ENCODE results near the gene CELA2A.
"Not testable (repeated sequence)": the region's sequence is repeated elsewhere in the genome, so short reads cannot be mapped to it uniquely, and the experiment has no call there.

The CELA2A gene

DNA sequence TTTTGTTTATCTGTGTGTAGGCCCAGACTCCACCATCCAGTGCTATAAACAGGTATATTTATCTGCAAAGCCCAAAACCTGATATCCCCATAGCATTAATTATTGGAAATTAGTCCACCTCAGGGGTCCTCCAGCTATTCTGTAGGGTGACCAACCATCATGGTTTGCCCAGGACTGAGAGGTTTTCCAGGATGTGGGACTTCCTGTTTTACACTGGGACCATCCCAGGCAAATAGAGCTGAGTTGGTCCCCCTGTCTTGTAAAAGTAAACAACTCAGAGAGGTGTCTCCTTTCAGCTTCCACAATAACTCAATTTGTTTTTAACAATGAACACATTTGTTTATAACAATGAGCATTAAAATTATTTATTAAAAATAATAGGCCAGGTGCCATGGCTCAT, 11.6 kb downstream of the CELA2A start:
- DNase-seq (ENCODE audit: low read depth): no peak

GRCh38 chr1:15469361-15469760, 12.8 kb downstream of the CELA2A start:
- DNase-seq (ENCODE audit: low read depth): no peak

- not testable (repeated sequence) for DNase-seq (ENCODE audit: low read depth)
These were observed 13.4 kb downstream of the CELA2A start for GRCh38 chr1:15469821-15470448.

- DNase-seq (ENCODE audit: low read depth): not testable (repeated sequence)
These were observed 14.5 kb downstream of the CELA2A start for GRCh38 chr1:15471067-15471466.

DNA sequence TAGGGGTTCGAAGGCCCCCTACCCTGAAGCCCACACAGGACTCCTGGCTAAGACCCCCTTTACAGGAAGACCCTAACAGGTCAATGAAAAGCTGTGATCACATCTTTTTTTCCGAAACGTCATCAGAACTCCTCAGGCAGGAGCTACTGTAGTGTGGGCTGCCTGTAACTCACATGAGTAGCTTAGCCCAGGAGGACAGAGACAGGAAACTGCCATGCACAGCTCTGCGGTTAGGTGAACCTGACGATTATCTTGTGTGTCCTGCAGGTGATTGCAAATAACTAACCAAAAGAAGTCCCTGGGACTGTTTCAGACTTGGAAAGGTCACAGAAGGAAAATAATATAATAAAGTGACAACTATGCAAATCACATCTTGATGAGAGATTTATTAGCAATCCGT, 15.2 kb downstream of the CELA2A start:
- not testable (repeated sequence) for DNase-seq (ENCODE audit: low read depth)

DNA sequence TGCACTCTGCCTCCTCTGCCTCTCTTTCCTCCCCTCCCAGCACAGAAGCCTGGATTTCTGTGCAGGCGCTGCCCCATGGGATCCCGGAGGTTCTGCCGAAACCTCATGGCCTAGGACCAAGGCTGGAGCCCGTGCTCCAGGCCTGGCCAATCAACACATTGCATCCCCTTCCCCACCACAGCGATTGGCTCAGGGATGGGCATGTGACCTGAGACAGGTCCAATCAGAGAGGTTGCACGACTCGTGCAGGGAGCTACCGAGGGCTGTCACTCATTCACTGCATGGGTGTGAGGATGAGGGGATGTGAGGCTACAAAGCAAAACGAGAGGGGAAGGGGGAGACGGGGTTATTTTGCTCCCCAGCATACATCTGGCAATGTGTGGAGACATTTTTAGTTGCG, 16.1 kb downstream of the CELA2A start:
- DNase-seq (ENCODE audit: low read depth): no peak

GRCh38 chr1:15475752-15476314, 19.3 kb downstream of the CELA2A start, which contains the start of gene CELA2B:
Gene CELA2B, plus strand, starts transcription at chr1:15476104. Its CDS starts 22 bp downstream, at chr1:15476126.
- no peak for DNase-seq (ENCODE audit: low read depth)

DNA sequence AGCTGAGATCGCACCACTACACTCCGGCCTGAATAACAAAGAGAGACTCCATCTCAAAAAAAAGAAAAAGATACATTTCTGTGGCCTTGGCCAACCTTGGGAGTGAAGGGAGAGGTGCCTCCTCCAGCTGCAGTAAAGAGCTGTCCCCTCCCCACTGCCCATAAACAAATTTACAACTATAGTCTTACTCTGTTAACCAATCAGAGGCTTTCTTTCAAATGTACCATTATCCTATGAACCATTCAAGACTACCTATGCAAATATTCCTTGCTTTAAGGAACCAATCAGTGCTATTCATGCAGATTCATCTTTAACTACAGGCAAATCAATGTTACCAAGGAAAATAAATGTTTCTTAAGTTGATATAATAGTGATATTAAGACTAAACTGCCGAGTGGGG, 20.4 kb downstream of the CELA2A start:
- no peak for DNase-seq (ENCODE audit: low read depth)

DNA sequence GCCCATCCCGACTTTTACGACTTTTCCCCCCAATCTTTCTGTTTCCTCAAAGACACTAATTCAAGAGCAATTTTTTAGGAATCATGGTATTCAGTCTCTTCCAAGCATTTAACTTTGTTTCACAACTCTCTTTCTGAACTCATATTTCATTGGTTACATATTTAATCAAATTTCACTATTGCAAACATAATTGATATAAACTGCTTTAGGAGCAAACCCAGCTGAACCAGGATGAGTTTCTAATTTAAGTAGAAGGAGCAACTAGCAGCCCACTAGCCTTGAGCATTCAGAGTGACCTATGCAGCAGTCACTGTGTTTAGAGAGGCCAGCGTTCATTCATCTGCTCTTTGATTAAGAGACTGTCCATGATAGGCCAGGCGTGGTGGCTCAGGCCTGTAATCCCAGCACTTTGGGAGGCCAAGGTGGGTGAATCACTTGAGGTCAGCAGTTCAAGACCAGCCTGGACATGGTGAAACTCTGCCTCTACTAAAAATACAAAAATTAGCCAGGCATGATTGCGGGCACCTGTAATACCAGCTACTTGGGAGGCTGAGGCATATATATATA, 21.2 kb downstream of the CELA2A start:
- no peak for DNase-seq (ENCODE audit: low read depth)

- DNase-seq (ENCODE audit: low read depth): no peak
These were observed 23.3 kb downstream of the CELA2A start for GRCh38 chr1:15479654-15480347.

- DNase-seq (ENCODE audit: low read depth): not testable (repeated sequence)
These were observed 25.9 kb downstream of the CELA2A start for GRCh38 chr1:15482455-15482854.

DNA sequence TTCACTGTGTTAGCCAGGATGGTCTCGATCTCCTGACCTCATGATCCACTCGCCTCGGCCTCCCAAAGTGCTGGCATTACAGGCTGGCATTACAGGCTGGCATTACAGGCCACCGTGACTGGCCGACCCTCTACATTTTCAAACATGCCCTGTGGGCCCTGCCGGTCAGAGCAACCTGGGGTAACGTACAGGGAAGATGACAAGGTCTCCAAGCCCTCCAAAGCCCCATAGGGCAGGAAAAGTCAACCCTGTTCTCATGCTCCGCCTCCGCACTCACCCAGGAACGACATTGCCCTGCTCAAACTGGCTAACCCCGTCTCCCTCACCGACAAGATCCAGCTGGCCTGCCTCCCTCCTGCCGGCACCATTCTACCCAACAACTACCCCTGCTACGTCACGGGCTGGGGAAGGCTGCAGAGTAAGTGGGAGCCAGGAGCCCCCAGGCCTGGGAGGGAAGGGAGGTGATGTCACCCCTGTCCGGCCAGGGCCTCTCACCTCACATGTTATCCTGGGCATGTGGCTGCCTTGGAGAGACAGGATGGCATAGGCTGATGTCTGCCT, 26.5 kb downstream of the CELA2A start:
- not testable (repeated sequence) for DNase-seq (ENCODE audit: low read depth)

- DNase-seq (ENCODE audit: low read depth): no peak
These were observed 27.4 kb downstream of the CELA2A start for GRCh38 chr1:15483971-15484370.

DNA sequence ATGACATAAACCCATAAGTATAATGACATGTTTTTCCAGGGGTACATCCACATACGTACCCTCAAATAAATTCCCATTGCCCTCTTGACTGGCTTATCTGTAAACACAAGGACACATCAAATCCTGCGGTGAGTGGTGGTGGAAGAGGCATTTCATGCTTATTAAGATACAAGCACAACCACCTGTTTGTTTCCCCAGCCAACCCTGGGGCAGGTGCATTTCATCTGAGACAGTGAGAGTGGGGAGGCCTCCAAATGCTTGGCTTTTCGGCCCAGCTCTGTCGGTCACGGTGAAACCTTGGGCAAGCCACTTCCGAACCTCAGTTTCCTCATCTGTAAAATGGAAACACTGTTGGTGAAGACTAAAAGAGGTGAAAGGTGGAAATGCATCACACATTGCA, 27.9 kb downstream of the CELA2A start:
- DNase-seq (ENCODE audit: low read depth): not testable (repeated sequence)

GRCh38 chr1:15485636-15486035, 29.1 kb downstream of the CELA2A start:
- DNase-seq (ENCODE audit: low read depth): no peak

- not testable (repeated sequence) for DNase-seq (ENCODE audit: low read depth)
These were observed 30.5 kb downstream of the CELA2A start for GRCh38 chr1:15486844-15487610.

- DNase-seq (ENCODE audit: low read depth): no peak
These were observed 31.8 kb downstream of the CELA2A start for GRCh38 chr1:15488371-15488770.

GRCh38 chr1:15489052-15489736, 32.7 kb downstream of the CELA2A start:
- no peak for DNase-seq (ENCODE audit: low read depth)

DNA sequence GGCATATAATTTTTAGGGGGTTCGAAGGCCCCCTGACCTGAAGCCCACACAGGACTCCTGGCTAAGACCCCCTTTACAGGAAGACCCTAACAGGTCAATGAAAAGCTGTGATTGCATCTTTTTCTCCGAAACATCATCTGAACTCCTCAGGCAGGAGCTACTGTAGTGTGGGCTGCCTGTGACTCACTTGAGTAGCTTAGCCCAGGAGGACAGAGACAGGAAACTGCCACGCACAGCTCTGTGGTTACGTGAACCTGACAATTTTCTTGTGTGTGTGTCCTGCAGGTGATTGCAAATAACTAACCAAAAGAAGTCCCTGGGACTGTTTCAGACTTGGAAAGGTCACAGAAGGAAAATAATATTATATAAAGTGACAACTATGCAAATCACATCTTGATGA, 34.5 kb downstream of the CELA2A start:
- not testable (repeated sequence) for DNase-seq (ENCODE audit: low read depth)

DNA sequence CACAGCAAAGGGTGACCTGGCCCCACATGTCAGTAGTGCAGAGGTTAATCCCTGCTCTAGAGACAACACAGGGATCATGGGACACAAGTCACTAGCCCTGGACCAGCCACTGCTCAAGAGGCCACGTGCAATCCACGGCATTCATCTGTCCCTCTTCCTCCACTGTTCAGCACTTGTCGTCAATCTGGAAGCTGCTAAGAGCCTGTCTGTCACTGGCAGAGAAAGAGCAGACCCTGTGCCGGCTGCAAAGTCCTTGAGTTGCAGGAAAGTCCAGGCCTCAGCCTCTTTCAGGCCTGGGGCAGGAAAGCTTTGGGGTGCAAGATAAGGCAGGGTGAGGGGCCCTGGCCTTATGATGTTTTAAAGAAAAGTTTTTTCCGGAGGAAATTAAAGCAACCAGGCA, 36.1 kb downstream of the CELA2A start:
- DNase-seq (ENCODE audit: low read depth): no peak

DNA sequence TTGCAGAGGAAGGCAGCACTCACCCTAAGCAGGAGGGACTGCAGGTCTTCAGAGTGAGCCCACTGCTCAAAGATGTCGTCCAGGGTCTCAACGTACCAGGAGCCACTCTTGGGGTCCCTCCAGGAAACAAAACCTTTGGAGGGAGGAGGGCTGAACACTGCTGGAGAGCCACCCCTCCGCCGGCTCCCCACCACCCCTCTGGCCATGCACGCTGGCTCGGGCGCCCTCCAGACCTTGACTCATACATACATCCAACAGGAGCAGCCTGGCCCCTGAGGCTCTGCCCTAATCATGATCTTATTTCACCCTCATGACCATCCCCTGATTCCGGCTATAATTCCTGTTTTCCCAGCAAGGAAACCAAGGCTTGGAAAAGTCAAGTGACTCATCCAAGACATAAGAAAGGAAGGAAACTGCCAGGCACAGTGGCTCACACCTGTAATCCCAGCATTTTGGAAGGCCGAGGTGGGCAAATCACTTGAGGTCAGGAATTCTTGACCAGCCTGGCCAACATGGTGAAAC, 37.4 kb downstream of the CELA2A start:
- DNase-seq (ENCODE audit: low read depth): no peak
